Medulla oblongata (tissue), 1 donor: ENCODE measurements around the gene CEP68.

Experiments used
- DNase-seq: peaks from one replicate; pipeline ENCODE4 v3.0.0-alpha.2; 2015; ENCODE audit errors: extremely low spot score

CEP68 gene

DNA sequence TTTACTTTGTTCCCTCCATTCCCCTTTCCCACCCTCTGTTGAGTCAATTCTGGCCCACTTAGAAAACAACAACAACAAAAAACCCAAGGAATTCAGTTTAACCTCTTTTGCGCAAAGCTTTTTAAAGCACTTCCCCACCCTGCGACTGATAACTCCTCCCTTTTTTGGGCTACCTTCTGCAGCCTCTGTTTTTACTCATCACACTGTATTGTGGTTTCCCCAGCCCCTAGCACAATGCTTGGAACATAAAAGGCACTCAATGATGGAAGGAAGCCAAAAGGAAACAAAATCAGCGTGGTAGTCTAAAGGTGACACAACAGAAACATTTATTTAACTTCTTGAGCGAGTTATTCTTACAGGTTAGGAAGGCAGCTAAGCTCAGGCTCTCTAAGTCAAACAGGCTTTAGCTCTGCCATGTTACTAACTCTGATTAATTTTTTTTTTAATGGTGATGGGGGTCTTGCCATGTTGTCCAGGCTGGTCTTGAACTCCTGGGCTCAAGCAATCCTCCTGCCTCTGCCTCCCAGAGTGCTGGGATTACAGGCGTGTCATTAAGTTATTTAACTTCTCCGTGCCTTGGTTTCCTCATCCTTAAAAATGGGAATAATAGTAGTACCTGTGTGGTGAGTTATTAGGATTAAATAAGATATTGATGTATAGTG is 1.3 kb downstream of the CEP68 start:
- peak; percentile 28 for DNase-seq

DNA sequence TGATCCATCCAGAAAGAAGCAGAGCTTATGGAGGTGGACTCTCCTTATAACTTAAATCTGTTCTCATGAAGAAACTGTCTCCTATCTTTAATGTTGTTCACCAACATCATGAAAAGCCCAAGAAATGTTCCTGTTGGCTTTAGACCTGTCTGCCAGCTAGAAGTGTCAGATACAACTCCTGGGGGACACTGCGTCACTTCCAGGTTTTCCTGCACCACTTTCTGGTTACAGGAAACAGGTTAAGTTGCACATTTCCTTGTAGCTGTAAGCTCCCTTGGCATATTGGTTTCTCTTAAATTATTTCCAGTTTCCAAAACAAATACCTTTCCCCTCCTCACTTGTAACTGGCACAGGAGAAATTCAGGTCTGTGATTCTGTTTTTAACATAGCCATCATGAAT is 2.9 kb downstream of the CEP68 start:
- DNase-seq: no peak

DNA sequence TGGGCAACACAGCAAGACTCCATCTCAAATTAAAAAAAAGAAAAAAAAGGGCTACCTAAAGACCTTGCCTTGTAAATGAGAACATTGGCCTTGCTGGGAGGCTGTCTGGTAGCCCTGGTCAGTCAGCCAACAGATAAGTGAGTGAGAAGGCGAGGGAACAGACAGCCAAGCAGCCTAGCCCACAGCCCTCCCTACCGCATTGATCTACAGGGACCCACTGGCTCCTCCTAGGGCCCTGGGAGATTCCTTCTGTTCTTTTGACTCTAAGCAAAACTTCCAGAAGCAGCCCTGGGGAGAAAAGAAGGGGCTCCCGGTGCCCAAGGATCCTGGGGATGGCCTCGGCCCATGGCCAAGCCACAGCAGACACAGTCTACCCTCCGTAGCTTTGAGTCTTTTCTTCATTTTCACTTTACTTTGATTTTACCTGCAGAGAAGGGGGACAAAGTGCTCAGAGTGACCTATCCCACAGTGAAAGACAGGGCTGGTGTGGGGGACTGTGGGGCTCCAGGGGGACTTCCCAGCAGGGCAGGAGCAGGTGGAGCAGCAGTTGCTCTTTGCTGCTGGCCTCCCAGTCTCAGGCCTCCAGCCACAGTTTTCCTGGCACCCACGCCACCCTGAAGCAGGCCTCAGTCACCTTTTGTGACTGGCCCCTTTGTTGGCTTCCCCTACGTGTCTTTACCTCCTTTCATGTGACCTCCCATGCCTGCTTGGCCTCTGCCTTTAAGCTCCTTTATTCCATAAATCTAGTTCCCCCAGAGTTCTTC is 5.1 kb downstream of the CEP68 start:
- DNase-seq: no peak

DNA sequence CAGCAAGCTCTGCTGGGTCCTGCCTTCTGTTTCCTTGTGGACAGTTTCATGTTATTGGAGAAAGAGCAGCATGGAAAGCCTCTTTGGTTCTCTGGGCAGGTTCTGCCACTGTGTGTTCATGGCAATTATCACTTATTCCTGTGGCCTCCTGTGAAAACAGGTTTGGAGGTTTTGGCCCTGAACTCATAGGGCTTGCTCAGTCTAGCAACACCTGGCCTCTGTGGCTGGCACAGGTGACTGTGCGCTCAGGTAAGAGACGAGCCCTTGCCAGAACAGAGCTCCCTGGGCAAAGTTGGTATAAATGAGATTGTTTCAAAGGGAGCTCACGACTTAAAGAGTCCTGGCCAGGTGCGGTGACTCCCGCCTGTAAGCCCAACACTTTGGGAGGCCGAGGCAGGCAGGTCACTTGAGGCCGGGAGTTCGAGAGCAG is 5.7 kb downstream of the CEP68 start:
- no peak for DNase-seq

DNA sequence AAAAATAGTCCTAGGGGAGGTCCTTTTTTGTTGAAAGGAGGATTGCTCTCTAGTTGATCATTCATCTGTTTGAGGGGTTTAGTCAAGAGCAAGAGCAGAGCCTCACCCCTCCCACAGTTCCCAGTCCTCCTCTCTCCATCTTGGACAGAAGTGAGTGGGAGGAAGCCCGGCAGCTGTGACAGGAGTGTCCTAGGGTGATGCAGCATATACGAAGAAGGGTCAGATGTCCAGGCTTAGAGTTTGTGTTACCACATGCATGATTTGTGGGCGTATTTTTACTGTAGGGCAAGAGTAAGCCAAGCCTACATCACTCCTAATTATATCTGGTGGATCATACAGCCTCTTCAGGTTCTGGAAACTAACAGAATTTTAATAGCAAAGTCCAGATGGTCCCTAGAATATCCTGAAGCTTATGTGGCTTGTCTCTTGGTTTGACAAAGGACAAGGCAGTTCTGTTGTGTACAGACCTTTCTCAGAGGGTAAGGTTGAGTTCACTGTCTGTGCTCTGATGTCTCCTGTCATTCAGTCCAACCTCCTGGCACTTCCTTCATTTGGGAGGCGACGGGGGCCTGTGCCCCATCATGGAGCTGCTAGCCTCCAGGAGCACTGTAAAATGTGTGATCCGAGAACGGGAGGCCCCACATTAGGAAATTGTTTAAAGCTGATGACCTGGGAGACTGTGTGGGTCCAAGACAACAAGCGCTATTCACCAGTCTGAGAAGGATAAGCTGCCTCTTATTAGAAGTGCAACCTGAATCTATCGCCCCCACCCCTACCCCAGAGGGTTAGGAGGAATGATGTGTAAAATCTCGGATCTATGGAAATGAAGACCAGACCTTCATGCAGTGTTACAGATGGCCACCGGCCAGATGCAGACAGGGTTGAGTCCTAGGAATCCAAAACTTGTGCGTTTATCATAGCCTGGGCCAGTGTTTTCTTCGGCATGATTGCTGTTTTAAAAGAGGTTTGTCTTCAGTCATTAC is 6.9 kb downstream of the CEP68 start:
- DNase-seq: no peak

DNA sequence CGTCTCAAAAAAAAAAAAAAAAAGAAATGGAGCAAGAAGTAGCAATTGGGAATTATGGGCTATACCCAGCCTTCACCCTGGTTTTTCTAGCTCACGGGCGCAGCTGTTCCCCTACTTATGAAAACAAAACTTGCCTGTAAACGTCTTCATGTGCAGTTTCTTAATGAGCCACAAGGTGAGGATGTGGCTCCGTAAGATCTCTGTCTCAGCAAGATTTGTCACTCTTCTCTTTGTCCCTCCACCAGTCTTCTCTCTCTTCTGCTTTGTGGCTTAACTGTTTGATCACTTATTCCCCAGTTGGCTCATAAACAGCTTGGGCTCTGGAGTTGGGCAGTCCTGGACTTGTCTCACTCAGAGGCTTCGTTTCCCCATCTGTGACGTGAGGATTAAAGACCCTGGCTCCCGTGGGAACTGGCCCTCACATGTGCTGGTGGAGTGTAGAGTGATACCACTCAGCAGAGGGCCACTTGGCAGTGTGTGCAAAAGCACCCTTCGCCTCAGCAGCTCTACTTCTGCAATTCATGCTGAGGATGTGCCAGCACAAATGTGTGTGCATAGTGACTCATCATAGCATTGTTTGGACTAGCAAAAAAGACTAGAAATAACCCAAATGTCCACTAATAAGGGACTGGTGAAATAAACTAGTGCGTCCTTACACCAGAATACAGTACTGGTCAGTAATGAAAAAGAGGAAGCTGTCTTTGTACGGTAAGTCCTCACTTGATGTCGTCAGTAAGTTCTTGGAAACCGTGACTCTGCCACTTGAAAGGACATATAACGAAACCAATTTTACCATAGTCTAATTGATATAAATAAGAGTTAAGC is 8.7 kb downstream of the CEP68 start:
- DNase-seq: peak; percentile 84

DNA sequence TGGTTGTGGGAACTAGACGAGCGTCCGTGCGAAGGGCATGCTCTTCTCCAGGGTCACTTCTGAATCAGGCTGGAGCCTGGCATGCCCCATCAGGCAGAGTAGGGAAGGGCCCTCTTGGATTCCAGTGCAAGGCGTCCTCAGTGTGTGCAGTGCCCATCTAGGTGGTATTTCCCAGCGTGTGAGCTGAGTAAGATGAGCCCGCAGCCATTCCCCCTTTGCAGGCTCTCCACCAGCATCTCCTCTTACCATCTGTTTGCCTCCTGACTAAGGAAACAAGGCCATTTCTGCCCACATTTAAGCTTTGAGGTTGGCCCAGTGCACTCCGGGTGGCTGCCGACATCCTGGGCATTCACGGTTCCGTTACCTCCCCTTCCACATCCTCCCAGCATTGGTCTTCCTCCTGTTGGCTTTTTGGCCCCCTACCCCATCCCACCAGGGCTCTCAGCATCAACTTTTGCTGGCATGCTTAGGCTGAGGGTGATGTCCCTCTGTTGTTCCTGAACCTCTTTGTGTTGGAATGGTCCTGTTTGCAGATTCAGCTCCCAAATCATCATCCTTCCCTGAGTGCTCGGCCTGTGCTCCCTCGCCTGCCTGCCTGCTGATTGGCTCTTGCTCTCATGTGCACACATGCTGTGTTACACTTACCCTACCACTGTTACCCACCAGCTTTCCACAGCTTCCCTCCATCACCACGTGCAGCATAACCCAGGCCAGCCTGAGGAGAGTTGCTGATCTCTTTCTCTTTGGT is 11.8 kb downstream of the CEP68 start:
- no peak for DNase-seq

DNA sequence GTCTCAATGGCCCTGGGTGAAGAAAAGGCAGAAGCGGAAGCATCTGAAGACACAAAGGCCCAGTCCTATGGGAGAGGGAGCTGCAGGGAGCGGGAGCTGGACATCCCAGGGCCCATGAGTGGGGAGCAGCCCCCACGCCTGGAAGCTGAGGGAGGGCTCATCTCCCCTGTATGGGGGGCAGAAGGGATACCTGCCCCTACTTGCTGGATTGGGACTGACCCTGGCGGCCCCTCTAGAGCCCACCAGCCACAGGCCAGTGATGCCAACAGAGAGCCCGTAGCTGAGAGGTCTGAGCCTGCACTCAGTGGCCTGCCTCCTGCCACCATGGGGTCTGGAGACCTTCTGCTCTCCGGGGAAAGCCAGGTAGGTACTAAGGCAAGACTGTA is 13.2 kb downstream of the CEP68 start:
- no peak for DNase-seq

DNA sequence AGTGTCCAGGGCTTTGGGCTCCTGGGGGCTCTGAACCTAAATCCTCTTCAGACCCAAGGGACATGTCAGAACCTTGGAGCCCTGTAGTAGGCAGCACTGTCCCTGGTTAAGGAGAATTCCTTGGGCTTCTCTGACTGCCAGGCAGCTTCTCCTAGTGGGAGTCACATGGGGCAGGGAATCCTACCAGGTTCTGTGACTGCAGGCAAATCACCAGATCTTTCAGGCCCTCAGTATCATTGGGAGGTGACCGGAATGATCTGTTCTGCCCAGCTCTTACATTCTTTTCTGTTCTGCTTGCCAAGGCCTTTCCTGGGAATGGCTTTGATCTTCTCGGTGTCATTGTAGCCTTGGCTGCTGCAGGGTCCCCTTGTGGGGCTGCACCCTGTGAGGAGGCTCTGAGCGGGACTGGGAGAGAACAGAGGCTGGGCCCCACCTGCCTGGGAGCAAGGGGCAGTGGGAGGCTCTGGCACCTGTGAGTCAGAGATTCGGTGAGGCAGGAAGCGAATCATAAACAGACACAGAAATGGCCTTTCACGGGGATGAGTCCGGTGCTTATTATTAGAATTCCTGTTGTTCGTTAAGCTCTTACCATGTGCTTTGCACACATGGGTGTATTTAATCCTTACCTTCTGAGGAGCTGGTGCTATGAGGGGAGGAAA is 14.1 kb downstream of the CEP68 start:
- DNase-seq: peak; percentile 38

DNA sequence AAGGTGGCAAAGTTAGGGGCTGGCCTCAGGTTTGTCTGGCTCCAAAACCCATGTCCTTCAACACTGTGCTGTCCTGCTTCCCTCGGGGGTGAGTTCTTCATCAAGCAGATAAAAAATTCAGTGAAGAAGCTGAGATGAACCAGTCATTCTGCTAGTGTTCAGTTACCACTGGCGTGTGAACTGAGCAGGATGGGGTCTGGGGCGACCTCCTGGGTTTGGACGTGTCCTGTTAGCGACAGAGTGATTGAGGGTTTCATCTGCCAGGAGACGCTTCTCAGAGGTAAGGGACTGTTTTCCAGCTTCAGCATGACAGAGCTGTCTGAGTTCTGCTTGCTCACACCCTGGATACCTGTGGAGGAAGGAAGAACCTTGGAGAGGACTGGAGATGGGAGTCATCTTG is 14.6 kb downstream of the CEP68 start:
- no peak for DNase-seq

DNA sequence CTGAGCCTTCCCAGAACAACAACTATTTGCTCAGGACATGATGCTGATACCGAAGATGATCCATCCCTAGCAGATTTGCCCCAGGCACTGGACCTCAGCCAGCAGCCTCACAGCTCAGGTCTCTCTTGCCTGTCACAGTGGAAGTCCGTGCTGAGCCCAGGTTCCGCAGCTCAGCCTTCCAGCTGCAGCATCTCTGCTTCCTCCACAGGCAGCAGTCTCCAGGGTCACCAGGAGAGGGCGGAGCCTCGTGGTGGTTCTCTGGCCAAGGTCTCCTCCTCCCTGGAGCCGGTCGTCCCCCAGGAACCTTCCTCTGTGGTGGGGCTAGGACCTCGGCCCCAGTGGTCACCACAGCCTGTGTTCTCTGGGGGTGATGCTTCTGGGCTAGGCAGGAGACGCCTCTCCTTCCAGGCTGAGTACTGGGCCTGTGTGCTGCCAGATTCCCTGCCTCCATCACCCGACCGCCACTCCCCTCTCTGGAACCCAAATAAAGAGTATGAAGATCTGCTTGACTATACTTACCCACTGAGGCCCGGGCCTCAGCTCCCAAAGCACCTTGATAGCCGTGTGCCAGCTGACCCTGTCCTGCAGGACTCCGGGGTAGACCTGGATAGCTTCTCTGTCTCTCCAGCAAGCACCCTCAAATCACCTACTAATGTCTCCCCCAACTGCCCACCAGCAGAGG is 15.4 kb downstream of the CEP68 start:
- DNase-seq: no peak

DNA sequence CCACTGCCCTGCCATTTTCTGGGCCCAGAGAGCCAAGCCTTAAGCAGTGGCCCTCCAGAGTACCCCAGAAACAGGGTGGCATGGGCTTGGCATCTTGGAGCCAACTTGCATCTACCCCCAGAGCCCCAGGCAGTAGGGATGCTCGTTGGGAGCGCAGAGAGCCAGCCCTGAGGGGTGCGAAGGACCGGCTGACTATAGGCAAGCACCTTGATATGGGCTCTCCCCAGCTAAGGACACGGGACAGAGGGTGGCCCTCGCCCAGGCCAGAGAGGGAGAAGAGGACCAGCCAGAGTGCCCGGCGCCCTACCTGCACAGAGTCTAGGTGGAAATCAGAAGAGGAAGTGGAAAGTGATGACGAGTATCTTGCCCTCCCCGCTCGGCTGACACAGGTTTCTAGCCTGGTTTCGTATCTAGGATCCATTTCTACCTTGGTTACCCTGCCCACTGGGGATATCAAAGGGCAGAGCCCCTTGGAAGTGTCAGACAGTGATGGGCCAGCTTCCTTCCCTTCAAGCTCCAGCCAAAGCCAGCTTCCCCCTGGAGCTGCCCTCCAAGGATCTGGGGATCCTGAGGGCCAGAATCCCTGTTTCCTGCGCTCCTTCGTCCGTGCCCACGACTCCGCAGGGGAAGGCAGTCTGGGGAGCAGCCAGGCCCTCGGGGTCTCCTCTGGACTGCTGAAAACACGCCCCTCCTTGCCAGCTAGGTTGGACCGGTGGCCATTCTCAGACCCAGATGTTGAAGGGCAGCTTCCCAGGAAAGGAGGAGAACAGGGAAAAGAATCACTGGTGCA is 16.2 kb downstream of the CEP68 start:
- no peak for DNase-seq

DNA sequence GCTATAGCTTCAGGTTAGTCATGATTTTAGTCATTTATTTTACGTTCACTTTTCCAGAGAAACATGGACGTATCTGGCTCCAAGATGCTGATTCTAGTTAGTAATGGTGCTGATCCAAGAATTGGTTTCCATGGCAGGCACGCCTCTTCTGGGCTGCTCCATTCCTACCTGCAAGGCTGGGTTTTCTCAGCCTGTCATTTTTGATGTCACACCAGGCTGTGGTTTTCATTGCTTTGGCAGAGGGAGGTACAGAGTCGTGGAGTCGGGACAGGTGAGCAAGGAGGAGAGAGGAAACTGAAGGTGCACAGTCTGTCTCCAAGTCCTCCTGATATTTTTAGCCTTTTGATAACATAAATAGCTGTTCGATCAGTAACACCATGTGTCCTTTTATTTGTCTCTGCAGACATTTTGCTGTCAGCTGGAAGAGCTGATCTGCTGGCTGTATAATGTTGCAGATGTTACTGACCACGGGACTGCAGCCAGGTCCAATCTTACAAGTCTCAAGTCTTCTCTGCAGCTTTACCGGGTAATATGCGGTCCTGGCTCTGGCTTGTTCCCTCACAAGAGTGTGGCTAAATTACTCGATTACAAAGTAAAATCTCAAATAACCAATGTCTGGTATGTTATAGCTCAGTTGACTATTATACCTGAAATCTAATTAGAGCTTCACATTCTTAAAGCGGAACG is 17.8 kb downstream of the CEP68 start:
- DNase-seq: no peak

DNA sequence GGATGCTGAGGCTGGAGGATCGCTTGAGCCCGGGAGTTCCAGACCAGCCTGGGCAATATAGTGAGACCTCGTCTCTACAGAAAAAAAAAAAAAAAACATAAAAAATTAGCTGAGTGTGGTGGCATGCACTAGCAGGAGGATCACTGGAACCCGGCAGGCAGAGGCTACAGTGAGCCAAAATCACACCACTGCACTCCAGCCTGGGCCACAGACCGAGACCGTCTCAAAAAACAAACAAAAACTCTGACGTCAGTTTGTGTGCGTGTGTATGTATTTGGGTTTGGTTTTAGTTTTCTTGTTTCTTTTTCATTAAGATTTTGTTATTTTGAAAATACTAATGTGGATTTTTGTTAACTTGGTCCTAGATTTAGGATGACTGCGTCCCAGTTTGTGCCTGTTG is 19.0 kb downstream of the CEP68 start:
- DNase-seq: no peak

DNA sequence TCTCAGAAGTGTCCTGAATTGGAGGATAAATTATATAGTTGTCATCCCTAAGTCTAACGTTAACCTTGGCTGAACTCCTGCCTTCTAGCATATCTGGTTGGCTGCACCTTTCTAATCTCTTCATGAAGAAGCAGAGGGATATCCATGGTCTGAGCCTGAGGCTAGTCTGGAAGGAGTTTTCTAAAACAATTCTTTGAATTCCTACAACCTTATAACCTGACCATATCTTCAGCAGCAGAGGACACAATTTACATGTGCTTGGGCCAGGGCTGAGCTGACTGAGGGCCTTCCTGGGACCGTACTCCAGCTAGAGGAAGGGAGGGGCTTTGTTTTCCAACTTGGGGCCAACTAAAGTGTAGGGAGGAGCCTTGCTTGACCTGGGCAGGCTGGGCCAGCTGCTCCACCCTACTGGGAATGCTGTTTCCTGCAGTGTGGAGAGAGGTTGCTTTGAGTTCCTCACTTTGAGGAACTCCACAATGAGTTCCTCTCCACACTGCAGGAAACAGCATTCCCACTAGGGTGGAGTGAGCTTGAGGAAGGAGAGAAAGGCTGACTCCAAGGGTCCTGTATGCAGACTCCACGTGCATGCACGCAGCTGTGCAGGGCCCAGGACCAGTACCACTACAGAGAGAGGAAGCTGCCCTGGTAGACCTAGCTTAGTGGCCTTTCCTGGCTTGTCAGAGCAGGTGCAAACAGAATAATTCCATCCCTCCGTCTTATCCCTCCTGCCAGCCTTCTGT is 19.6 kb downstream of the CEP68 start:
- no peak for DNase-seq

DNA sequence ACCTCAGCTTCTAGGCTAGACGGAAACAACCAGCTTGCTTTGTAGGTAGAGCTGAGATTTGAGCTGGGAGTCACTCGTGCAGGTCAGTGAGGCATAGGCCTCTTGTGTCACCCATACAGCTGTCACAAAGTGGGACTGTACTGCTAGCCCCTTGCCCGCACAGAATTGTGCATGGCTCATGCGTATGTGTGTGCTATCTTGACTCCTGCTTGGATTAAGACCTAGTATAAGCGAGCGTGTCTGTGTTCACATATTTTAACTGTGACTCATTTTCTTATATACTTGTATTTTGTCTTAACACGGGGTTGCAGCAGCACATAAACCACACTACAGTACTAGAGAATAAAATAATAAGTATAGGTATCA is 20.1 kb downstream of the CEP68 start:
- no peak for DNase-seq

DNA sequence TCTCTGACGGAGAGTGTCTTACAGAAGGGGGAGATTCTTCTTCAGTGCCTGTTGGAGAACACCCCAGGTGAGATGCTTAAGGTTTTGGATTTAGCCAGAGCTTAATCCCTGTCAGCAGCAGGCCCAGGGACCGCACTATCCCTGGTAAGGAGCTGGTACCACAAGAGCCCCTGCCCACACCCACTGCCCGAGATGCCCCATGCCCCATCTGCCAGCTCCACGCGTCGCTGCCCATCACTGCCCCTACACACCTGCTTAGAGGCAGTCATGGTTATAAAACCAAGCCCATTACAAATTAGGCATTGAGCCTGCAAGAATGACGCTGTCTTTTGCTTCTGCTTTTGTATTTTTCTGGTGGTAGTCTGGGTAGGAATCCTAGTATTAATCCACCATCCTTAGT is 21.7 kb downstream of the CEP68 start:
- no peak for DNase-seq

DNA sequence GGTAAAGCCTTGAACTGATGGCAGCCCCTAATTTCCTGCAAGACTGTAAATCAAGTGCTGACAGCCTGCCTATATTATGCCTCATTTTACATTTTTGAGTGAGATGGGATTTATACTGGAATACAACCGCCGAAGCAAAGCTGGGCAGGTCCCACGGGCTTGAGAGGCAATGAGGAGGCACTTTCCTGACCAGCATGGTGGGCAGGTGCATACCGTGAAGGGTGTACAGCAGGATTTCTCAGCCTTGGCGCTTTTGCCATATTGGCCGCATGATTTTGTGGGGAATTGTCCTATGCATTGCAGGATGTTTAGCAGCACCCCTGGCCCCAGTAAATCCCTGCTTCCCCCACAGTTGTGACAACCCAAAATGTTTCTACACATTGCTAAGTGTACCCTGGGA is 22.8 kb downstream of the CEP68 start:
- DNase-seq: no peak
